Fibroblast of mammary gland (primary cell): ENCODE results near the gene SMC5.
A peak's percentile ranks its signal among the peaks of the same experiment; 100 is the strongest.
"Not testable (repeated sequence)": the region's sequence is repeated elsewhere in the genome, so short reads cannot be mapped to it uniquely, and the experiment has no call there.

Experiments used
- DNase-seq: peaks from one replicate; pipeline ENCODE4 v3.0.0-alpha.2; 2010; ENCODE audit warnings: low read depth
- H3K4me3 ChIP-seq: 2 replicates; pipeline ENCODE4 v1.5.1; 2011; ENCODE audit warnings: low read depth, mild to moderate bottlenecking, low read length, moderate library complexity; ENCODE audit not compliant: control insufficient read depth
- CTCF ChIP-seq: conservative IDR thresholded peaks from 2 replicates; pipeline ENCODE4 v1.5.1; 2011; ENCODE audit warnings: low read depth, low read length, inconsistent platforms; ENCODE audit not compliant: control insufficient read depth, insufficient read depth

SMC5 gene

GRCh38 chr9:70400107-70400892, 141.5 kb downstream of the SMC5 start:
- TF ChIP-seq CTCF = no peak
- no peak overlapping the region for H3K4me3 ChIP-seq
- no peak for DNase-seq

- peak; percentile 44 for DNase-seq
- H3K4me3 ChIP-seq = not testable (repeated sequence)
Observed at GRCh38 chr9:70401241-70401640, 142.5 kb downstream of the SMC5 start.

- no peak overlapping the region for H3K4me3 ChIP-seq
- TF ChIP-seq CTCF = no peak
- DNase-seq = no peak
Observed at GRCh38 chr9:70402213-70402612, 143.4 kb downstream of the SMC5 start.

- peak; percentile 72 for DNase-seq
- no peak for TF ChIP-seq CTCF
- H3K4me3 ChIP-seq = no peak overlapping the region
Observed at GRCh38 chr9:70403166-70403565, 144.4 kb downstream of the SMC5 start.

GRCh38 chr9:70403618-70404025, 144.8 kb downstream of the SMC5 start:
- TF ChIP-seq CTCF = no peak
- peak; percentile 68 for DNase-seq
- no peak overlapping the region for H3K4me3 ChIP-seq

GRCh38 chr9:70404261-70404660, 145.5 kb downstream of the SMC5 start:
- DNase-seq = no peak
- no peak for TF ChIP-seq CTCF
- no peak overlapping the region for H3K4me3 ChIP-seq
